HFF-Myc (cell line): ENCODE results near the gene PVALEF.

Source experiments
- DNase-seq: peaks from one replicate; pipeline ENCODE4 v3.0.0-alpha.2; 2011; ENCODE audit warnings: low read depth; ENCODE audit errors: extremely low read depth
- H3K4me3 ChIP-seq: replicated peaks from 2 replicates; pipeline ENCODE4 v1.5.1; 2011; ENCODE audit warnings: low read depth, mild to moderate bottlenecking, control low read depth, low read length
- CTCF ChIP-seq: IDR thresholded peaks from 2 replicates; pipeline ENCODE4 v1.5.1; 2012; ENCODE audit warnings: mild to moderate bottlenecking, low read depth, low read length, control low read depth; ENCODE audit errors: missing control alignments

The PVALEF gene

DNA sequence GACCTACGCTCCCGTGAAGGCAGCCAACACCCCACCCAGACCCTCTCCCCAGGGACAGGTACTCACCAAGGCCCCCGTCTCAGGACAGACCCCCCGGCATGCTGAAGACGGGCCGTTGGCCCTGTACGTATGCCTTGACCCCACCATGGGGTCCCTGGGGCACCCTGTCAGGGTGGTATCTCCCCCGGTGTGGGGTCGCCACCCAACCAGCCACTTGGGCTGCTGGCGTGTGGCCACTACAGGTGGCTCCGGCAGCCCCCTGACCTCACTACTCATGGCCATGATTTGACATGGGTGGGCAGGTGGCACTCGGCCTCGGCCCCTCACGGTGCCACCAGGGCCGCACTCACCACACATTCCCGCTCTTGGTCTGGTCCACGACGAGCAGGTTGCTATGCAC, 40.9 kb upstream of the PVALEF start:
- H3K4me3 ChIP-seq = no peak overlapping the region
- TF ChIP-seq CTCF = no peak
- no peak for DNase-seq

DNA sequence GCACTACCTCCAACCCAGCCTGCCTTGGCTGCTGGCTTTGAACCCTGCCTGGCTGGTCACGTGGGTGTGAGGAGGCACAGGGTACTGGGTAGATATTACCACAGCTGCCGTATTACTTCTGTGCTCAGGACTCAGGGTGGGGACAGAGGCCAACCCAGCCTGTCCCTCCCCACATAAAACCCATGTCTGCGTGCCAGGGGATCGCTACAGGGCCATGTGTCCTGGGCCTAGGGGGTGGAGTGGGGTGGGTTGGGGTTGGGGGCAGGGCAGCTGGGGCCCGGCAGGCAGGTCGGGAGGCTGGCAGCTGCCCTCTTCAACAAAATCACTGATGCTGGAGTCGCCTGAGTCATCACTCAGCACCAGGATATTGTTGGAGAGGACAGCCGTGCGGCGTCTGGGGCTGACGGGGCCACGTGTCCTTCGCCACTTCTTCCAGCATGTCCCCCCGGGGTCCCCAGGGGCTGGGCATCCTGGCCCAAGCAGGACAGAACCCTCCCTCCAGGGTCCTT, 39.7 kb upstream of the PVALEF start:
- H3K4me3 ChIP-seq = no peak overlapping the region
- TF ChIP-seq CTCF = no peak
- DNase-seq = no peak

DNA sequence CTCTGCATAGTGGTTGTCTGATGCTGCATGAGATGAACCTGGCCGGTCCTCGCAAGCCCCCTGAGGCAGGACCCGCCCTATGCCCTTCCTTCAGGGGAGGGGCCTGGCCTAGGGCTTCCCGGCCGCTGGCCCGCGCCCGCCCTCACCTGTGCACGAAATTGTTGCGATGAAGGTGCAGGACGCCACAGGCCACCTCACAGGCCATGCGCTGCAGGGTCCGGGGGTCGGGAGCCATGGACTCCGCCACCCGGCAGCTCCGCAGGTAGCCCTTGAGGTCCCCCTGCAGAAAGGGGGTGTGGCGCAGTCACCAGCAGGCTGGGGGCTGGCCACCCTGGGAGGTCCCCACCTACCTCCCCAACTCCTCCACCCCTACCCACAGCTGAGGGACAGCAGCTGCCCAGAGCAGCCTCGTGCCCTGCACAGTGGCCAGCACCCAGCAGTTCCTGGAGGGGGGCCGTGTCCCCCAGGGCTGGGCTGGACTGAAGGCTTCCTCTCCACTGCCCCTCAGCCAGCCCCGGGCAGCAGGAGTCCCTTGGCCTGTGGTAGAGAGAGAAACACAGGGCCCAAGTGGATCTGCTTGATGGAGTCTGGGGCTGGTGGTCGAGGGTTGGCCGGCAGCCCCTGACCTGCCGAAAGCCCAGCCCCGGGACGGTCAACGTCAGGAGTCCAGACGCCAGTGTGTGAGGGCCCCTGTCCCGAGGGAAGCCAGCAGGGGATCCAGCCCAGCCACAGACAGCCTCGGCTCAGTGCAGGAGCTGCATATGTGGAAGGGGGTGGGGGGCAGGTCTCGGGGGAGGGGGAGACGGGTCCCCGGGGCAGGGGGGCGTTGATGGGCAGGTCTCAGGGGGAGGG, 38.8 kb upstream of the PVALEF start:
- TF ChIP-seq CTCF = no peak
- no peak for DNase-seq
- H3K4me3 ChIP-seq = no peak overlapping the region

- DNase-seq = no peak
- TF ChIP-seq CTCF = no peak
- H3K4me3 ChIP-seq = no peak overlapping the region
Observed at GRCh38 chr17:81127133-81127455, 38.2 kb upstream of the PVALEF start.

GRCh38 chr17:81127526-81128177, 37.7 kb upstream of the PVALEF start:
- DNase-seq = no peak
- TF ChIP-seq CTCF = no peak
- H3K4me3 ChIP-seq = no peak overlapping the region

DNA sequence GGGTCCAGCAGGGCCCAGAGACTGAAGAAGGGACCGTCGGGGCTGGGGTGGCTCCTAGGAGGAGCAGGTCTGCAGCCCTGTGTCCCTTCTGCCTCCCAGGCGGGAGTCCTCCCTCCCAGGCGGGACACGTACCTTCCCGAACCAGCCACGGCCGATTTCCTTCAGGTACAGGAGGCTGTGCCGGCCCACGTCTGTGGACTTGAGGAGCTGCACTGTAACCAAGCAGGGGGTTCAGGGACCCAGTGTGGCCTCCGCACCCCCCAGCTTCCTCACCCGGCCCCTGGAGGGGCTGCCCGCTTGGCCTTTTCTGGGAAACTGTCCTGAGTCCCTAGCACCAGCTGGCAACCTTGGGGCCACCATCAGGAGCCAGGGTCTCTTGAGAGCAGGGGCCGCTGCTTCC, 37.0 kb upstream of the PVALEF start:
- H3K4me3 ChIP-seq = no peak overlapping the region
- no peak for DNase-seq
- no peak for TF ChIP-seq CTCF
